IMR-90 (cell line): ENCODE results near the gene HOXB2. TPM values are rescaled to one million over a fixed set of nuclear protein-coding genes. Genes with fewer than 3 reads are reported as not detected.
A peak's percentile ranks its signal among the peaks of the same experiment; 100 is the strongest.

ENCODE experiments used
- ATAC-seq: fragments of 200-7000 bp; cut with Tn5 transposase; 2 replicates; pipeline ENCODE4 v1.9.1; 2020; ENCODE audit warnings: low read depth, mild to moderate bottlenecking, moderate library complexity
- BruUV-seq: library from RNA; stranded (reverse); fragments of 400-500 nt; replicated peaks from 2 replicates; lab custom pipeline; 2021; lab: Mats Ljungman, UMichigan
- CTCF ChIA-PET: fragments of 300-600 bp; formaldehyde crosslinking; extraction: SDS; loops from one replicate; lab custom pipeline; 2021; ENCODE audit warnings: antibody characterized with exemption; lab: Yijun Ruan, JAX
- POLR2A ChIA-PET: fragments of 300-600 bp; sonication (Branson Sonifier 250); formaldehyde crosslinking; loops from one replicate; lab custom pipeline; 2022; ENCODE audit warnings: antibody characterized with exemption; ENCODE audit not compliant: unreplicated experiment; lab: Charles Lee
- DNase-seq: peaks from one replicate; pipeline ENCODE4 v3.0.0; 2013
- H2AFZ ChIP-seq: replicated peaks from 2 replicates; pipeline ENCODE3; 2013; ENCODE audit warnings: low read length, mild to moderate bottlenecking; ENCODE audit not compliant: poor library complexity
- H2AK5ac ChIP-seq: 2 replicates; pipeline ENCODE4 v1.6.1; 2013; ENCODE audit warnings: low read depth, low read length, inconsistent platforms
- H2AK9ac ChIP-seq: replicated peaks from 2 replicates; pipeline ENCODE3; 2013; ENCODE audit warnings: mild to moderate bottlenecking, low read depth, low read length, moderate library complexity; ENCODE audit not compliant: poor library complexity
- H2BK120ac ChIP-seq: 2 replicates; pipeline ENCODE4 v1.6.1; 2013; ENCODE audit warnings: low read depth, low read length, inconsistent platforms
- H2BK15ac ChIP-seq: 3 replicates; pipeline ENCODE4 v1.6.1; 2013; ENCODE audit warnings: low read depth, low read length, inconsistent platforms
- H2BK20ac ChIP-seq: 2 replicates; pipeline ENCODE4 v1.6.1; 2013; ENCODE audit warnings: low read depth, mild to moderate bottlenecking, inconsistent platforms, low read length, moderate library complexity
- H2BK5ac ChIP-seq: 2 replicates; pipeline ENCODE4 v1.6.1; 2013; ENCODE audit warnings: mild to moderate bottlenecking, low read depth, low read length, inconsistent platforms; ENCODE audit not compliant: poor library complexity, severe bottlenecking
- H3K14ac ChIP-seq: replicated peaks from 2 replicates; pipeline ENCODE4 v1.6.1; 2013; ENCODE audit warnings: low read depth, low read length, inconsistent platforms
- H3K18ac ChIP-seq: 2 replicates; pipeline ENCODE4 v1.6.1; 2013; ENCODE audit warnings: low read depth, low read length, control low read depth
- H3K23ac ChIP-seq: 2 replicates; pipeline ENCODE4 v1.6.1; 2013; ENCODE audit warnings: low read depth, low read length, inconsistent platforms
- H3K27ac ChIP-seq: 2 replicates; pipeline ENCODE4 v1.5.1; 2013; ENCODE audit warnings: mild to moderate bottlenecking, control low read depth, low read length; ENCODE audit not compliant: insufficient read depth
- H3K27me3 ChIP-seq: 2 replicates; pipeline ENCODE4 v1.6.1; 2013; ENCODE audit warnings: low read length; ENCODE audit not compliant: control insufficient read depth, insufficient read depth
- H3K36me3 ChIP-seq: 2 replicates; pipeline ENCODE4 v1.6.1; 2013; ENCODE audit warnings: low read length, mixed read lengths; ENCODE audit not compliant: control insufficient read depth, insufficient read depth
- H3K4ac ChIP-seq: 2 replicates; pipeline ENCODE4 v1.6.1; 2013; ENCODE audit warnings: low read depth, low read length, inconsistent platforms
- H3K4me1 ChIP-seq: 2 replicates; pipeline ENCODE4 v1.6.1; 2013; ENCODE audit warnings: low read length, mixed read lengths; ENCODE audit not compliant: control insufficient read depth, insufficient read depth
- H3K4me2 ChIP-seq: 2 replicates; pipeline ENCODE4 v1.6.1; 2013; ENCODE audit warnings: low read depth, mild to moderate bottlenecking, control low read depth, low read length, moderate library complexity
- H3K4me3 ChIP-seq: 2 replicates; pipeline ENCODE4 v1.5.1; 2013; ENCODE audit warnings: low read depth, mild to moderate bottlenecking, control low read depth, low read length, moderate library complexity; ENCODE audit not compliant: insufficient read depth
- H3K56ac ChIP-seq: 2 replicates; pipeline ENCODE4 v1.6.1; 2013; ENCODE audit warnings: low read length, inconsistent platforms; ENCODE audit not compliant: insufficient read depth; ENCODE audit errors: extremely low read depth
- H3K79me1 ChIP-seq, 2 experiments: 2 replicates each; pipeline ENCODE4 v1.6.1; 2013; ENCODE audit warnings: low read length in 2 of 2, inconsistent platforms in 1 of 2, low read depth in 1 of 2
- H3K9ac ChIP-seq: 2 replicates; pipeline ENCODE4 v1.6.1; 2013; ENCODE audit warnings: low read depth, low read length, control low read depth
- H3K9me1 ChIP-seq: 2 replicates; pipeline ENCODE4 v1.6.1; 2013; ENCODE audit warnings: low read length, inconsistent platforms; ENCODE audit not compliant: insufficient read depth
- H3K9me3 ChIP-seq: 2 replicates; pipeline ENCODE4 v1.6.1; 2013; ENCODE audit warnings: low read length; ENCODE audit not compliant: control insufficient read depth, insufficient read depth
- H4K20me1 ChIP-seq: 2 replicates; pipeline ENCODE4 v1.6.1; 2013; ENCODE audit warnings: low read length, inconsistent platforms; ENCODE audit not compliant: insufficient read depth
- H4K5ac ChIP-seq: 2 replicates; pipeline ENCODE4 v1.6.1; 2013; ENCODE audit warnings: mild to moderate bottlenecking, low read depth, low read length, control low read depth
- H4K8ac ChIP-seq, 2 experiments: 2 replicates each; pipeline ENCODE4 v1.6.1; 2013; ENCODE audit warnings: low read depth in 2 of 2, low read length in 2 of 2, control low read depth in 1 of 2, inconsistent platforms in 1 of 2
- H4K91ac ChIP-seq: 2 replicates; pipeline ENCODE4 v1.6.1; 2013; ENCODE audit warnings: low read depth, low read length, inconsistent platforms; ENCODE audit not compliant: insufficient read depth
- BHLHE40 ChIP-seq: fragments of 150-350 bp; IDR thresholded peaks from 2 replicates; pipeline ENCODE4 v1.6.1; 2016; ENCODE audit warnings: mild to moderate bottlenecking, low read depth, low read length
- MAFK ChIP-seq: IDR thresholded peaks from 2 replicates; pipeline ENCODE4 v1.6.1; 2012; ENCODE audit warnings: low read depth, low read length, improper control_type of control experiment
- RAD21 ChIP-seq: IDR thresholded peaks from 2 replicates; pipeline ENCODE4 v1.6.1; 2012; ENCODE audit warnings: low read length, improper control_type of control experiment
- WGBS, 2 experiments: methylation state at CpG; one replicate each; pipeline versions ENCODE4 v1.1.5 to v1.1.7; 2013; ENCODE audit warnings: missing lambda C conversion rate in 2 of 2; ENCODE audit not compliant: insufficient read length in 1 of 2; ENCODE audit errors: extremely low coverage in 2 of 2; 5-methylcytosine and 5-hydroxymethylcytosine counted together
- dilution Hi-C: fragments of 300-500 bp; cut with HindIII; formaldehyde crosslinking; loops from one replicate; pipeline ENCODE4 v1.14.3; 2018; ENCODE audit warnings: low sequenced_read_pairs; ENCODE audit not compliant: unreplicated experiment
- in situ Hi-C: fragments of 300-500 bp; cut with MboI; formaldehyde crosslinking; loops from 3 replicates; pipeline ENCODE4 v1.14.3; 2019; ENCODE audit warnings: low sequenced_read_pairs, inconsistent platforms, mixed read lengths
- intact Hi-C: fragments of 100-400 bp; cut with micrococcal nuclease; formaldehyde crosslinking; loops from 2 replicates; pipeline ENCODE4 v1.10.0; 2022
- polyA plus RNA-seq, 3 experiments: library from polyadenylated mRNA; depleted of rRNA; stranded (reverse); fragments of >200 nt; gene quantifications; 2 replicates each; pipeline ENCODE4 v1.2.3, GENCODE V29; 2012; ENCODE audit warnings: low replicate concordance in 1 of 3
- total RNA-seq: library from RNA; depleted of rRNA; stranded (reverse); fragments of >200 nt; gene quantifications from 2 replicates; pipeline ENCODE4 v1.2.3, GENCODE V29; 2012
- TF ChIP-seq, protein P1 (sequence below): conservative IDR thresholded peaks from 2 replicates; pipeline ENCODE4 v1.5.1; 2012; ENCODE audit warnings: mild to moderate bottlenecking, low read depth, low read length, improper control_type of control experiment

The HOXB2 gene
- total and polyA plus RNA-seq, 2 of the 4 experiments (the other 2 are of a cell fraction) = 2.7 to 29.9 TPM

DNA sequence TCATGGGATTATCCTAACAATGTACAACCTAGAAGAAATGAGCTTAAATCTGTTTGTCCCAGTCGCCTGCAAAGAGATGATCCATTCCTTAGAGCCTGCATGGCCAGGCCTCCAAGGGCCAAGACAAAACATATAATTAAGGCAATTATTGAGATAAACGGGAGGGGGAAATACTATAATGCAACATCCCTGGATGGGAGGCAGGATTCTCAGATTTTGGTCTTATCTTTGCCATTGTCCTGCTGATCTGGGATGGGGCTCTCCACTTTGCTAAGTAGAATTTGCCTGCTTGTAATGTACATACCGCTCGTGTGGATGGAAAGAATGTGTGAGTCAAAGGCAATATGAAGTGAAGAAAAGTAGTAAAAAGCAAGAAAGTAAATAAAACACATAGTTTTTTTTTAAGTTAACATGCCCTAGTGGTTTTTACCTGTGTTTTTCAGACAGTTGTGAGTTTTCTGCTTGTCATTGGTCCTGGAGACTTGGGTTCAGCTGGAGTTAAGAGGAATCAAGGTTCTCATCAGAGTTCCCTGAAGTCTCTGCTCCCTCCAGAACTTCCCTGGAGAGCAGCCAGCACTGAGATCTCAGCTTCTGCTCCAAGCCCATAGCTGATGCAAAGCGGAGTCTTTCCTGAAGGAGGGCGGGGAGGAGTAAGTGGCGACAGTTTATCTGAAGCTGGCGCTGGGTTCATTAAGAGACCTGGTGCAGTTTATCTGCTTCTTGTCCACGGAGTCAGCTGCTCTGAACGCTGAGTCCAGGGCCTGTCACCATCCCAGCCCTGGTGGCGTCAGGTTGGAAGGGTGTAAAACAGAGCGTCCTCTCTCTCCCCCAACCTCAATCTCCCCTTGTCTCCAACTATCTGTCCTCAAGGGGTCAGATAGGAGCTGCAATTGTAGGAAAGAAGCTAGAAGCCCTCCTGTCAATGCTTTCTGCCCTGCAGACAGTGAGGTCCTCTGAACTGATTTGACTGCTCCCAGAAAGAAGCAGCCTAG is 44.2 kb downstream of the HOXB2 start:
- Histone ChIP-seq H3K27me3 (no peaks in the 10 kb centered on the region), H3K9me1 (peaks cover 25% of the 10 kb centered on the region; the same call in 1 of the 2 replicates), H3K27ac (no peak overlapping the region; the same call in 1 of the 2 replicates), H3K79me1 (peaks cover 0 to 24% of the 10 kb centered on the region in 2 experiments; a peak in 2 of 4 replicates), H3K4ac (peak overlapping the region; percentile 62), H3K9ac (no peak overlapping the region), H3K9me3 (no peaks in the 10 kb centered on the region), H3K18ac (peak overlapping the region; percentile 44), H3K14ac (peak overlapping the region; percentile 58; the same call in 1 of the 2 replicates), H2BK120ac (peak overlapping the region; percentile 64), H2BK20ac (peak overlapping the region; percentile 41), H3K4me2 (peak overlapping the region; percentile 33), H2AK5ac (peak overlapping the region; percentile 46; the same call in 1 of the 2 replicates), H3K4me3 (no peak overlapping the region), H4K20me1 (no peaks in the 10 kb centered on the region), H4K91ac (peak overlapping the region; percentile 30; the same call in 1 of the 2 replicates), H4K5ac (0 out of 2 replicates have a peak overlapping the region, but pooled peaks have one; percentile 17), H3K4me1 (peaks cover 35% of the 10 kb centered on the region), H2AK9ac (no peak overlapping the region), H3K36me3 (no peaks in the 10 kb centered on the region), H4K8ac (peak overlapping the region in 1 of 2 experiments; percentile 6; a peak in 1 of 4 replicates), H2BK5ac (peak overlapping the region; percentile 4), H2BK15ac (peak overlapping the region; percentile 16; the same call in 1 of the 3 replicates), H3K23ac (0 out of 2 replicates have a peak overlapping the region, but pooled peaks have one; percentile 55), H2AFZ (no peak overlapping the region), H3K56ac (no peak overlapping the region)
- dilution Hi-C loops (no loop called here), in situ Hi-C loops (no loop called here), intact Hi-C loops (loop anchor here (2.0 kb wide), 1 partner anchor 40 kb away; no protein-coding TSS in a partner anchor)
- DNase-seq = peak; percentile 64
- whole genome bisulfite sequencing, 2 experiments = no CpG with 5 or more reads among the region's 12 CpGs
- no TSS peak for BruUV-seq
- POLR2A ChIA-PET = no interaction called here
- peak; percentile 33; the same call in 1 of the 2 replicates for ATAC-seq
- peak; percentile 30; the same call in 1 of the 2 replicates for TF ChIP-seq BHLHE40
- TF ChIP-seq RAD21 = peak; percentile 15; the same call in 1 of the 2 replicates
- no peak for TF ChIP-seq MAFK
- TF ChIP-seq, protein P1, sequence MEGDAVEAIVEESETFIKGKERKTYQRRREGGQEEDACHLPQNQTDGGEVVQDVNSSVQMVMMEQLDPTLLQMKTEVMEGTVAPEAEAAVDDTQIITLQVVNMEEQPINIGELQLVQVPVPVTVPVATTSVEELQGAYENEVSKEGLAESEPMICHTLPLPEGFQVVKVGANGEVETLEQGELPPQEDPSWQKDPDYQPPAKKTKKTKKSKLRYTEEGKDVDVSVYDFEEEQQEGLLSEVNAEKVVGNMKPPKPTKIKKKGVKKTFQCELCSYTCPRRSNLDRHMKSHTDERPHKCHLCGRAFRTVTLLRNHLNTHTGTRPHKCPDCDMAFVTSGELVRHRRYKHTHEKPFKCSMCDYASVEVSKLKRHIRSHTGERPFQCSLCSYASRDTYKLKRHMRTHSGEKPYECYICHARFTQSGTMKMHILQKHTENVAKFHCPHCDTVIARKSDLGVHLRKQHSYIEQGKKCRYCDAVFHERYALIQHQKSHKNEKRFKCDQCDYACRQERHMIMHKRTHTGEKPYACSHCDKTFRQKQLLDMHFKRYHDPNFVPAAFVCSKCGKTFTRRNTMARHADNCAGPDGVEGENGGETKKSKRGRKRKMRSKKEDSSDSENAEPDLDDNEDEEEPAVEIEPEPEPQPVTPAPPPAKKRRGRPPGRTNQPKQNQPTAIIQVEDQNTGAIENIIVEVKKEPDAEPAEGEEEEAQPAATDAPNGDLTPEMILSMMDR = 0 out of 2 replicates have a peak, but pooled peaks have one; percentile 1
- CTCF ChIA-PET = interaction anchor here (1.0 kb wide), 1 partner anchor 21 kb away, joined by 3 read pairs; no protein-coding TSS in a partner anchor
